ENCODE measurements around the gene KCNS1.
A peak's percentile ranks its signal among the peaks of the same experiment; 100 is the strongest.

KCNS1 gene

GRCh38 chr20:45109634-45110033 is 8.7 kb upstream of the KCNS1 start:
- no peak for DNase-seq

- no peak for DNase-seq
Measured at GRCh38 chr20:45105317-45105716, 4.4 kb upstream of the KCNS1 start.

GRCh38 chr20:45104786-45105185 is 3.9 kb upstream of the KCNS1 start:
- no peak for DNase-seq

- DNase-seq = no peak
Measured at GRCh38 chr20:45103072-45103471, 2.1 kb upstream of the KCNS1 start.

- DNase-seq = no peak
Measured at GRCh38 chr20:45101333-45101850, 465 bp upstream of the KCNS1 start.

GRCh38 chr20:45098103-45098773 is 2.7 kb downstream of the KCNS1 start:
- no peak for DNase-seq

GRCh38 chr20:45097485-45098102 is 3.3 kb downstream of the KCNS1 start:
- DNase-seq = peak; percentile 36

- DNase-seq = no peak
Measured at GRCh38 chr20:45096781-45097180, 4.1 kb downstream of the KCNS1 start.

- DNase-seq = peak; percentile 67
Measured at GRCh38 chr20:45095805-45096238, 5.1 kb downstream of the KCNS1 start.

- DNase-seq = no peak
Measured at GRCh38 chr20:45094864-45095574, 5.9 kb downstream of the KCNS1 start.

- DNase-seq = no peak
Measured at GRCh38 chr20:45094201-45094600, 6.7 kb downstream of the KCNS1 start.

- DNase-seq = no peak
Measured at GRCh38 chr20:45092898-45093297, 8.0 kb downstream of the KCNS1 start.

GRCh38 chr20:45091366-45091765 is 9.6 kb downstream of the KCNS1 start:
- DNase-seq = no peak

GRCh38 chr20:45090481-45090880 is 10.4 kb downstream of the KCNS1 start:
- DNase-seq = no peak

- DNase-seq = no peak
Measured at GRCh38 chr20:45088247-45088646, 12.7 kb downstream of the KCNS1 start.

- no peak for DNase-seq
Measured at GRCh38 chr20:45087814-45088213, 13.1 kb downstream of the KCNS1 start.

GRCh38 chr20:45087097-45087790 is 13.7 kb downstream of the KCNS1 start:
- no peak for DNase-seq

GRCh38 chr20:45085867-45086266 is 15.1 kb downstream of the KCNS1 start:
- no peak for DNase-seq

- DNase-seq = no peak
Measured at GRCh38 chr20:45085289-45085688, 15.6 kb downstream of the KCNS1 start.

- DNase-seq = no peak
Measured at GRCh38 chr20:45083127-45083526, 17.8 kb downstream of the KCNS1 start.

GRCh38 chr20:45082468-45082867 is 18.5 kb downstream of the KCNS1 start:
- no peak for DNase-seq

GRCh38 chr20:45080867-45081624 is 19.9 kb downstream of the KCNS1 start:
- DNase-seq = no peak

GRCh38 chr20:45077559-45077958 is 23.4 kb downstream of the KCNS1 start:
- no peak for DNase-seq
